ENCODE measurements around the gene SHISA9.
"Not testable (repeated sequence)": the region's sequence is repeated elsewhere in the genome, so short reads cannot be mapped to it uniquely, and the experiment has no call there.

The SHISA9 gene

GRCh38 chr16:12917653-12918052, 16.3 kb downstream of the SHISA9 start:
- Histone ChIP-seq H4K20me1 (ENCODE audit: insufficient read depth, low read length) (no peaks in the 10 kb centered on the region), H3K36me3 (replicated peaks; ENCODE audit: low read depth, low read length) (no peaks in the 10 kb centered on the region), H3K9ac (ENCODE audit: low read length) (no peak overlapping the region), H3K27ac (ENCODE audit: low read length) (no peak overlapping the region), H2AFZ (ENCODE audit: low read depth, low read length) (no peak overlapping the region), H3K4me1 (ENCODE audit: low read length) (no peaks in the 10 kb centered on the region), H3K79me2 (ENCODE audit: low read length) (no peaks in the 10 kb centered on the region), H3K9me3 (ENCODE audit: insufficient read depth, low read length) (no peaks in the 10 kb centered on the region), H3K27me3 (ENCODE audit: low read depth, low read length) (peaks cover 9% of the 10 kb centered on the region; the same call in 1 of the 2 replicates), H3K4me2 (ENCODE audit: low read length) (no peak overlapping the region), H3K4me3 (ENCODE audit: low read length) (no peak overlapping the region)
- TF ChIP-seq EZH2phosphoT487 (IDR thresholded peaks at IDR 0.05; ENCODE audit: low read depth) (no peak), CTCF (IDR thresholded peaks at IDR 0.05; ENCODE audit: low read depth, low read length) (no peak)

GRCh38 chr16:12920739-12921138, 19.3 kb downstream of the SHISA9 start:
- no peak overlapping the region for H2AFZ ChIP-seq (ENCODE audit: low read depth, low read length)
- no peak overlapping the region for H3K27ac ChIP-seq (ENCODE audit: low read length)
- no peaks in the 10 kb centered on the region for H4K20me1 ChIP-seq (ENCODE audit: insufficient read depth, low read length)
- no peaks in the 10 kb centered on the region for H3K4me1 ChIP-seq (ENCODE audit: low read length)
- TF ChIP-seq CTCF (IDR thresholded peaks at IDR 0.05; ENCODE audit: low read depth, low read length) (no peak), EZH2phosphoT487 (IDR thresholded peaks at IDR 0.05; ENCODE audit: low read depth) (no peak)
- H3K9me3 ChIP-seq (ENCODE audit: insufficient read depth, low read length): no peaks in the 10 kb centered on the region
- no peak overlapping the region for H3K4me3 ChIP-seq (ENCODE audit: low read length)
- peaks cover 14% of the 10 kb centered on the region for H3K27me3 ChIP-seq (ENCODE audit: low read depth, low read length)
- no peaks in the 10 kb centered on the region for H3K36me3 ChIP-seq (replicated peaks; ENCODE audit: low read depth, low read length)
- no peaks in the 10 kb centered on the region for H3K79me2 ChIP-seq (ENCODE audit: low read length)
- H3K9ac ChIP-seq (ENCODE audit: low read length): no peak overlapping the region
- H3K4me2 ChIP-seq (ENCODE audit: low read length): no peak overlapping the region

GRCh38 chr16:12923640-12924039, 22.2 kb downstream of the SHISA9 start:
- H3K4me2 ChIP-seq (ENCODE audit: low read length); H3K36me3 ChIP-seq (replicated peaks; ENCODE audit: low read depth, low read length); H4K20me1 ChIP-seq (ENCODE audit: insufficient read depth, low read length); H3K4me3 ChIP-seq (ENCODE audit: low read length); H3K9me3 ChIP-seq (ENCODE audit: insufficient read depth, low read length); H2AFZ ChIP-seq (ENCODE audit: low read depth, low read length); H3K27ac ChIP-seq (ENCODE audit: low read length); H3K4me1 ChIP-seq (ENCODE audit: low read length); H3K79me2 ChIP-seq (ENCODE audit: low read length); H3K9ac ChIP-seq (ENCODE audit: low read length): not testable (repeated sequence)
- peaks cover 12% of the 10 kb centered on the region for H3K27me3 ChIP-seq (ENCODE audit: low read depth, low read length)

GRCh38 chr16:12925026-12925800, 23.8 kb downstream of the SHISA9 start:
- no peaks in the 10 kb centered on the region for H3K4me1 ChIP-seq (ENCODE audit: low read length)
- H4K20me1 ChIP-seq (ENCODE audit: insufficient read depth, low read length): no peaks in the 10 kb centered on the region
- H3K9me3 ChIP-seq (ENCODE audit: insufficient read depth, low read length): no peaks in the 10 kb centered on the region
- peaks cover 12% of the 10 kb centered on the region for H3K27me3 ChIP-seq (ENCODE audit: low read depth, low read length)
- no peak overlapping the region for H3K9ac ChIP-seq (ENCODE audit: low read length)
- H2AFZ ChIP-seq (ENCODE audit: low read depth, low read length): no peak overlapping the region
- no peaks in the 10 kb centered on the region for H3K36me3 ChIP-seq (replicated peaks; ENCODE audit: low read depth, low read length)
- H3K4me2 ChIP-seq (ENCODE audit: low read length): no peak overlapping the region
- H3K27ac ChIP-seq (ENCODE audit: low read length): no peak overlapping the region
- H3K4me3 ChIP-seq (ENCODE audit: low read length): no peak overlapping the region
- H3K79me2 ChIP-seq (ENCODE audit: low read length): no peaks in the 10 kb centered on the region
- TF ChIP-seq EZH2phosphoT487 (IDR thresholded peaks at IDR 0.05; ENCODE audit: low read depth): no peak
- no peak for TF ChIP-seq CTCF (IDR thresholded peaks at IDR 0.05; ENCODE audit: low read depth, low read length)
